K562 (cell line): ENCODE measurements around the gene TMC8. TPM values are rescaled to one million over a fixed set of nuclear protein-coding genes. Genes with fewer than 3 reads are reported as not detected.
A peak's percentile ranks its signal among the peaks of the same experiment; 100 is the strongest.

Experiments used
- CHAMP1 ChIP-seq: fragments of 450-650 bp; IDR thresholded peaks from 2 replicates; pipeline ENCODE4 v1.6.1; 2016; ENCODE audit warnings: mild to moderate bottlenecking
- CTBP1 ChIP-seq: fragments of 450-650 bp; IDR thresholded peaks from 2 replicates; pipeline ENCODE4 v1.6.1; 2016; ENCODE audit warnings: borderline replicate concordance
- DMBX1 ChIP-seq: fragments of 250-450 bp; sonication (Bioruptor Pico); IDR thresholded peaks from 2 replicates; pipeline ENCODE4 v1.8.0; 2022; ENCODE audit warnings: inconsistent platforms, mild to moderate bottlenecking, moderate library complexity, borderline replicate concordance
- ESRRA ChIP-seq: fragments of 450-650 bp; IDR thresholded peaks from 2 replicates; pipeline ENCODE4 v1.6.1; 2014; ENCODE audit warnings: low read depth, mild to moderate bottlenecking, moderate library complexity, borderline replicate concordance
- MTA3 ChIP-seq: fragments of 450-650 bp; formaldehyde crosslinking; IDR thresholded peaks from 2 replicates; pipeline ENCODE4 v1.6.1; 2017; ENCODE audit warnings: mild to moderate bottlenecking, borderline replicate concordance
- NR2C1 ChIP-seq, 2 experiments: fragments of 450-650 bp; IDR thresholded peaks; 2 replicates each; pipeline ENCODE4 v1.6.1; 2017; ENCODE audit warnings: mild to moderate bottlenecking in 2 of 2, antibody characterized with exemption in 1 of 2, inconsistent platforms in 1 of 2, missing compliant biosample characterization in 1 of 2, missing genetic modification characterization in 1 of 2
- SPI1 ChIP-seq: IDR thresholded peaks from 2 replicates; pipeline ENCODE4 v1.6.1; 2011; ENCODE audit warnings: low read depth, low read length, control low read depth, borderline replicate concordance
- USF1 ChIP-seq: sonication (generic); formaldehyde crosslinking; IDR thresholded peaks from 2 replicates; pipeline ENCODE4 v1.9.0; 2022; ENCODE audit warnings: mild to moderate bottlenecking, missing genetic modification reagents
- polyA plus RNA-seq, 8 experiments: library from polyadenylated mRNA; depleted of rRNA in 4 of 8; stranded (reverse) in 5 of 8; unstranded in 3 of 8; fragments of >200 nt; fragmentation: Nextera tagmentation in 2 of 8; fragmentation: Illumina TruSeq in 1 of 8; extraction: Ambion mirVana in 2 of 8; extraction: Trizol in 1 of 8; gene quantifications; 2 replicates each; pipeline versions ENCODE4 v1.2.1 to v1.2.3, GENCODE V29; 2011 to 2014; ENCODE audit warnings: inconsistent platforms in 1 of 8, missing spikeins in 1 of 8
- total RNA-seq, 7 experiments: library from RNA; depleted of rRNA in 6 of 7; stranded (reverse); fragments of >200 nt in 6 of 7; fragmentation: Illumina TruSeq in 2 of 7; extraction: Trizol in 2 of 7; gene quantifications; 2 replicates each; pipeline versions ENCODE4 v1.2.1 to v1.2.3, GENCODE V29; 2011 to 2021; ENCODE audit warnings: low replicate concordance in 1 of 7

The TMC8 gene
- total and polyA plus RNA-seq, 9 of the 15 experiments (the other 6 are each of a cell fraction or from before 2014, with no cell fraction given), result 0.13 to 10.9 (median 2.8) TPM

GRCh38 chr17:78144147-78144719 is 13.7 kb downstream of the TMC8 start (continued):
- TF ChIP-seq CTBP1, result peak; percentile 41; the same call in 1 of the 2 replicates
- TF ChIP-seq ESRRA, result peak; percentile 72
- TF ChIP-seq MTA3, result 0 out of 2 replicates have a peak, but pooled peaks have one; percentile 32
- peak; percentile 70; the same call in 1 of the 2 replicates for TF ChIP-seq DMBX1 (CRISPR knock-in tag)
- peak; percentile 34; the same call in 1 of the 2 replicates for TF ChIP-seq SPI1
- TF ChIP-seq NR2C1 (IDR thresholded peaks at IDR 0.05), result peak; percentile 66
- peak; percentile 67 for TF ChIP-seq NR2C1 (tag; IDR thresholded peaks at IDR 0.05)
- TF ChIP-seq USF1 (CRISPR knock-in tag), result peak; percentile 52
- no peak for TF ChIP-seq CHAMP1
